ENCODE data around the gene OAT. TPM values are rescaled to one million over a fixed set of nuclear protein-coding genes. Genes with fewer than 3 reads are reported as not detected.

The OAT gene
- total and polyA plus RNA-seq, 4 donors: 25.1 to 255 (median 69.1) TPM

- Histone ChIP-seq H3K9me3 (ENCODE audit: control insufficient read depth in 4 of 4, low read length in 3 of 4) (no peaks in the 10 kb centered on the region), H3K4me3 (ENCODE audit: low read depth in 1 of 3, low read length in 3 of 3) (no peak overlapping the region), H3K36me3 (ENCODE audit: control insufficient read depth in 4 of 4, insufficient read depth in 3 of 4, low read depth in 1 of 4, low read length in 3 of 4) (no peaks in the 10 kb centered on the region), H3K27me3 (ENCODE audit: control insufficient read depth in 4 of 4, insufficient read depth in 4 of 4, low read length in 3 of 4) (peaks cover 0 to 4% (median 0%) of the 10 kb centered on the region in 4 donors), H3K4me1 (ENCODE audit: control insufficient read depth in 4 of 4, insufficient read depth in 4 of 4, low read length in 3 of 4) (peaks cover 0 to 17% (median 9%) of the 10 kb centered on the region in 4 donors), H3K9ac (ENCODE audit: low read depth in 1 of 2, low read length in 2 of 2) (no peak overlapping the region), H3K27ac (ENCODE audit: low read depth in 1 of 2, low read length in 2 of 2) (no peak overlapping the region)
- no peak for DNase-seq (ENCODE audit: low spot score)
- TF ChIP-seq YY1 (IDR thresholded peaks at IDR 0.05) (peak; percentile 24), ZBTB33 (IDR thresholded peaks at IDR 0.05) (peak; percentile 29), HNF4A (conservative IDR thresholded peaks at IDR 0.05) (peak; percentile 50 to 61), FOXA1 (IDR thresholded peaks at IDR 0.05) (no peak), RXRA (IDR thresholded peaks at IDR 0.05) (peak in 1 of 2 donors; percentile 61)
- 46% methylated on average over 4 of the region's 4 CpGs for WGBS
Observed at GRCh38 chr10:124425227-124425962, 6.7 kb upstream of the OAT start.

GRCh38 chr10:124423813-124424212 lies 5.1 kb upstream of the OAT start:
- no peaks in the 10 kb centered on the region for H3K36me3 ChIP-seq (ENCODE audit: control insufficient read depth in 4 of 4, insufficient read depth in 3 of 4, low read depth in 1 of 4, low read length in 3 of 4)
- peaks cover 0 to 15% (median 10%) of the 10 kb centered on the region in 4 donors for H3K4me1 ChIP-seq (ENCODE audit: control insufficient read depth in 4 of 4, insufficient read depth in 4 of 4, low read length in 3 of 4)
- H3K27me3 ChIP-seq (ENCODE audit: control insufficient read depth in 4 of 4, insufficient read depth in 4 of 4, low read length in 3 of 4): peaks cover 0 to 9% (median 0%) of the 10 kb centered on the region in 4 donors
- H3K27ac ChIP-seq (ENCODE audit: low read depth in 1 of 2, low read length in 2 of 2): no peak overlapping the region
- no peak overlapping the region for H3K4me3 ChIP-seq (ENCODE audit: low read depth in 1 of 3, low read length in 3 of 3)
- DNase-seq (ENCODE audit: low spot score): no peak
- no peak overlapping the region for H3K9ac ChIP-seq (ENCODE audit: low read depth in 1 of 2, low read length in 2 of 2)
- no peaks in the 10 kb centered on the region for H3K9me3 ChIP-seq (ENCODE audit: control insufficient read depth in 4 of 4, low read length in 3 of 4)
- 91% methylated on average over 5 of the region's 5 CpGs for WGBS
- TF ChIP-seq ZBTB33 (IDR thresholded peaks at IDR 0.05) (no peak), RAD21 (IDR thresholded peaks at IDR 0.05) (no peak), NR2F2 (IDR thresholded peaks at IDR 0.05) (no peak)

GRCh38 chr10:124422742-124423141 lies 4.0 kb upstream of the OAT start:
- H3K4me3 ChIP-seq (ENCODE audit: low read depth in 1 of 3, low read length in 3 of 3): no peak overlapping the region
- no peak overlapping the region for H3K27ac ChIP-seq (ENCODE audit: low read depth in 1 of 2, low read length in 2 of 2)
- DNase-seq (ENCODE audit: low spot score): no peak
- 87% methylated on average over 12 of the region's 12 CpGs for WGBS
- no peaks in the 10 kb centered on the region for H3K36me3 ChIP-seq (ENCODE audit: control insufficient read depth in 4 of 4, insufficient read depth in 3 of 4, low read depth in 1 of 4, low read length in 3 of 4)
- no peaks in the 10 kb centered on the region for H3K9me3 ChIP-seq (ENCODE audit: control insufficient read depth in 4 of 4, low read length in 3 of 4)
- peaks cover 2 to 21% (median 14%) of the 10 kb centered on the region in 4 donors for H3K4me1 ChIP-seq (ENCODE audit: control insufficient read depth in 4 of 4, insufficient read depth in 4 of 4, low read length in 3 of 4)
- no peak for TF ChIP-seq FOXA2 (IDR thresholded peaks at IDR 0.05)
- no peak overlapping the region for H3K9ac ChIP-seq (ENCODE audit: low read depth in 1 of 2, low read length in 2 of 2)
- peaks cover 0 to 9% (median 0%) of the 10 kb centered on the region in 4 donors for H3K27me3 ChIP-seq (ENCODE audit: control insufficient read depth in 4 of 4, insufficient read depth in 4 of 4, low read length in 3 of 4)

GRCh38 chr10:124420254-124420653 lies 1.5 kb upstream of the OAT start:
- 33% methylated on average over 1 of the region's 1 CpG for WGBS
- Histone ChIP-seq H3K27me3 (ENCODE audit: control insufficient read depth in 4 of 4, insufficient read depth in 4 of 4, low read length in 3 of 4) (peaks cover 0 to 9% (median 0%) of the 10 kb centered on the region in 4 donors), H3K27ac (ENCODE audit: low read depth in 1 of 2, low read length in 2 of 2) (no peak overlapping the region)

More at GRCh38 chr10:124420254-124420653, 1.5 kb upstream of the OAT start:
- Histone ChIP-seq H3K36me3 (ENCODE audit: control insufficient read depth in 4 of 4, insufficient read depth in 3 of 4, low read depth in 1 of 4, low read length in 3 of 4) (no peaks in the 10 kb centered on the region), H3K9me3 (ENCODE audit: control insufficient read depth in 4 of 4, low read length in 3 of 4) (no peaks in the 10 kb centered on the region), H3K4me1 (ENCODE audit: control insufficient read depth in 4 of 4, insufficient read depth in 4 of 4, low read length in 3 of 4) (peaks cover 8 to 25% (median 19%) of the 10 kb centered on the region in 4 donors), H3K9ac (ENCODE audit: low read depth in 1 of 2, low read length in 2 of 2) (no peak overlapping the region), H3K4me3 (ENCODE audit: low read depth in 1 of 3, low read length in 3 of 3) (no peak overlapping the region)
- no peak for TF ChIP-seq RAD21 (IDR thresholded peaks at IDR 0.05)
- TF ChIP-seq ZBTB33 (IDR thresholded peaks at IDR 0.05): no peak
- TF ChIP-seq MAX (IDR thresholded peaks at IDR 0.05): no peak
- TF ChIP-seq EGR1 (IDR thresholded peaks at IDR 0.05; ENCODE audit: low read depth in 2 of 2): no peak
- no peak for TF ChIP-seq NR2F2 (IDR thresholded peaks at IDR 0.05)
- TF ChIP-seq GABPA (IDR thresholded peaks at IDR 0.05 in 1 of 2, conservative IDR thresholded peaks at IDR 0.05 in 1 of 2): no peak
- no peak for TF ChIP-seq CTCF (IDR thresholded peaks at IDR 0.05; ENCODE audit: low read depth, low read length, missing input control)
- peak; percentile 61 for DNase-seq (ENCODE audit: low spot score)
